ENCODE results near the gene PRRC2A.

The PRRC2A gene

GRCh38 chr6:31620586-31621319, at the start of gene PRRC2A:
Gene PRRC2A (plus strand): TSS chr6:31620715. CDS start chr6:31622790, 2,075 bp downstream.
- DNase-seq (ENCODE audit: low read depth, low spot score) = no peak

GRCh38 chr6:31572041-31572911, 48.2 kb upstream of the PRRC2A start, which contains the start of gene LTA:
Gene LTA (plus strand): TSS chr6:31572289. CDS start chr6:31572743, 454 bp downstream.
- H3K27ac ChIP-seq = no peak within 1 kb of the TSS
- no peak for DNase-seq (ENCODE audit: low read depth, low spot score)

More at GRCh38 chr6:31620586-31621319, at the start of gene PRRC2A:
- H3K27ac ChIP-seq = peak within 1 kb of the TSS; percentile 91

DNA sequence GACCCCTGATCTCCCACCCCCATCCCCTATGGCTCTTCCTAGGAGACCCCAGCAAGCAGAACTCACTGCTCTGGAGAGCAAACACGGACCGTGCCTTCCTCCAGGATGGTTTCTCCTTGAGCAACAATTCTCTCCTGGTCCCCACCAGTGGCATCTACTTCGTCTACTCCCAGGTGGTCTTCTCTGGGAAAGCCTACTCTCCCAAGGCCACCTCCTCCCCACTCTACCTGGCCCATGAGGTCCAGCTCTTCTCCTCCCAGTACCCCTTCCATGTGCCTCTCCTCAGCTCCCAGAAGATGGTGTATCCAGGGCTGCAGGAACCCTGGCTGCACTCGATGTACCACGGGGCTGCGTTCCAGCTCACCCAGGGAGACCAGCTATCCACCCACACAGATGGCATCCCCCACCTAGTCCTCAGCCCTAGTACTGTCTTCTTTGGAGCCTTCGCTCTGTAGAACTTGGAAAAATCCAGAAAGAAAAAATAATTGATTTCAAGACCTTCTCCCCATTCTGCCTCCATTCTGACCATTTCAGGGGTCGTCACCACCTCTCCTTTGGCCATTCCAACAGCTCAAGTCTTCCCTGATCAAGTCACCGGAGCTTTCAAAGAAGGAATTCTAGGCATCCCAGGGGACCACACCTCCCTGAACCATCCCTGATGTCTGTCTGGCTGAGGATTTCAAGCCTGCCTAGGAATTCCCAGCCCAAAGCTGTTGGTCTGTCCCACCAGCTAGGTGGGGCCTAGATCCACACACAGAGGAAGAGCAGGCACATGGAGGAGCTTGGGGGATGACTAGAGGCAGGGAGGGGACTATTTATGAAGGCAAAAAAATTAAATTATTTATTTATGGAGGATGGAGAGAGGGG, 47.0 kb upstream of the PRRC2A start:
- no peak for DNase-seq (ENCODE audit: low read depth, low spot score)
- H3K27ac ChIP-seq = no peak overlapping the region

- DNase-seq (ENCODE audit: low read depth, low spot score) = no peak
- no peak overlapping the region for H3K27ac ChIP-seq
Observed at GRCh38 chr6:31574106-31575061, 46.1 kb upstream of the PRRC2A start.

DNA sequence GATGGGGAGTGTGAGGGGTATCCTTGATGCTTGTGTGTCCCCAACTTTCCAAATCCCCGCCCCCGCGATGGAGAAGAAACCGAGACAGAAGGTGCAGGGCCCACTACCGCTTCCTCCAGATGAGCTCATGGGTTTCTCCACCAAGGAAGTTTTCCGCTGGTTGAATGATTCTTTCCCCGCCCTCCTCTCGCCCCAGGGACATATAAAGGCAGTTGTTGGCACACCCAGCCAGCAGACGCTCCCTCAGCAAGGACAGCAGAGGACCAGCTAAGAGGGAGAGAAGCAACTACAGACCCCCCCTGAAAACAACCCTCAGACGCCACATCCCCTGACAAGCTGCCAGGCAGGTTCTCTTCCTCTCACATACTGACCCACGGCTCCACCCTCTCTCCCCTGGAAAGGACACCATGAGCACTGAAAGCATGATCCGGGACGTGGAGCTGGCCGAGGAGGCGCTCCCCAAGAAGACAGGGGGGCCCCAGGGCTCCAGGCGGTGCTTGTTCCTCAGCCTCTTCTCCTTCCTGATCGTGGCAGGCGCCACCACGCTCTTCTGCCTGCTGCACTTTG, 45.1 kb upstream of the PRRC2A start, which contains the start of gene TNF:
Gene TNF, plus strand, starts transcription at position 231 of the 567 bp plus-strand sequence. Its CDS starts 177 bp downstream, at position 408.
- no peak for DNase-seq (ENCODE audit: low read depth, low spot score)
- no peak within 1 kb of the TSS for H3K27ac ChIP-seq

DNA sequence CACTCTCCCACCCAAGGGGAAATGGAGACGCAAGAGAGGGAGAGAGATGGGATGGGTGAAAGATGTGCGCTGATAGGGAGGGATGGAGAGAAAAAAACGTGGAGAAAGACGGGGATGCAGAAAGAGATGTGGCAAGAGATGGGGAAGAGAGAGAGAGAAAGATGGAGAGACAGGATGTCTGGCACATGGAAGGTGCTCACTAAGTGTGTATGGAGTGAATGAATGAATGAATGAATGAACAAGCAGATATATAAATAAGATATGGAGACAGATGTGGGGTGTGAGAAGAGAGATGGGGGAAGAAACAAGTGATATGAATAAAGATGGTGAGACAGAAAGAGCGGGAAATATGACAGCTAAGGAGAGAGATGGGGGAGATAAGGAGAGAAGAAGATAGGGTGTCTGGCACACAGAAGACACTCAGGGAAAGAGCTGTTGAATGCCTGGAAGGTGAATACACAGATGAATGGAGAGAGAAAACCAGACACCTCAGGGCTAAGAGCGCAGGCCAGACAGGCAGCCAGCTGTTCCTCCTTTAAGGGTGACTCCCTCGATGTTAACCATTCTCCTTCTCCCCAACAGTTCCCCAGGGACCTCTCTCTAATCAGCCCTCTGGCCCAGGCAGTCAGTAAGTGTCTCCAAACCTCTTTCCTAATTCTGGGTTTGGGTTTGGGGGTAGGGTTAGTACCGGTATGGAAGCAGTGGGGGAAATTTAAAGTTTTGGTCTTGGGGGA, 44.4 kb upstream of the PRRC2A start:
- no peak overlapping the region for H3K27ac ChIP-seq
- no peak for DNase-seq (ENCODE audit: low read depth, low spot score)

GRCh38 chr6:31576897-31577578, 43.5 kb upstream of the PRRC2A start:
- H3K27ac ChIP-seq = no peak overlapping the region
- no peak for DNase-seq (ENCODE audit: low read depth, low spot score)

DNA sequence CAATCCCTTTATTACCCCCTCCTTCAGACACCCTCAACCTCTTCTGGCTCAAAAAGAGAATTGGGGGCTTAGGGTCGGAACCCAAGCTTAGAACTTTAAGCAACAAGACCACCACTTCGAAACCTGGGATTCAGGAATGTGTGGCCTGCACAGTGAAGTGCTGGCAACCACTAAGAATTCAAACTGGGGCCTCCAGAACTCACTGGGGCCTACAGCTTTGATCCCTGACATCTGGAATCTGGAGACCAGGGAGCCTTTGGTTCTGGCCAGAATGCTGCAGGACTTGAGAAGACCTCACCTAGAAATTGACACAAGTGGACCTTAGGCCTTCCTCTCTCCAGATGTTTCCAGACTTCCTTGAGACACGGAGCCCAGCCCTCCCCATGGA, 42.9 kb upstream of the PRRC2A start:
- DNase-seq (ENCODE audit: low read depth, low spot score) = no peak
- H3K27ac ChIP-seq = no peak overlapping the region

DNA sequence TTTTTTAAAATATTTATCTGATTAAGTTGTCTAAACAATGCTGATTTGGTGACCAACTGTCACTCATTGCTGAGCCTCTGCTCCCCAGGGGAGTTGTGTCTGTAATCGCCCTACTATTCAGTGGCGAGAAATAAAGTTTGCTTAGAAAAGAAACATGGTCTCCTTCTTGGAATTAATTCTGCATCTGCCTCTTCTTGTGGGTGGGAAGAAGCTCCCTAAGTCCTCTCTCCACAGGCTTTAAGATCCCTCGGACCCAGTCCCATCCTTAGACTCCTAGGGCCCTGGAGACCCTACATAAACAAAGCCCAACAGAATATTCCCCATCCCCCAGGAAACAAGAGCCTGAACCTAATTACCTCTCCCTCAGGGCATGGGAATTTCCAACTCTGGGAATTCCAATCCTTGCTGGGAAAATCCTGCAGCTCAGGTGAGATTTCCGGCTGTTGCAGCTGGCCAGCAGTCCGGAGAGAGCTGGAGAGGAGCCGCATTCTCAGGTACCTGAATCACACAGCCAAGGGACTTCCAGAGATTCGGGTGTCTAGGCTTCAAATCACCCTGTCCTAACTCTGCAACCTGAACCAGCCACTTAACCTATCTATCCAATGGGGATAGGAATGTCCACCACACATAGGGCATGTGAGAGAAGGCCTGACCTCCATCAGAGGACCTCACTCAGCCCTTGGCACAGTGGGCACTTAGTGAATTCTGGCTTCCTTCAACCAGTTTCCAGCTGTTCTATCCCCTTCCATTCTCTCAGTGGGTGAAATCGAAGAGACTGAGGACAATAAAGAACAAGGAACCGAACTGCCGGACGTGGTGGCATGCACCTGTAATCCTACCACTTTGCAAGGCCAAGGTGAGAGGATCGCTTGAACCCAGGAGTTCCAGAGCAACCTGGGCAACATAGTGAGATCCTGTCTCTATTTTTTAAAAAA, 42.1 kb upstream of the PRRC2A start:
- no peak overlapping the region for H3K27ac ChIP-seq
- no peak for DNase-seq (ENCODE audit: low read depth, low spot score)

GRCh38 chr6:31579119-31579505, 41.4 kb upstream of the PRRC2A start:
- no peak overlapping the region for H3K27ac ChIP-seq
- no peak for DNase-seq (ENCODE audit: low read depth, low spot score)

GRCh38 chr6:31579546-31580437, 40.7 kb upstream of the PRRC2A start:
- no peak overlapping the region for H3K27ac ChIP-seq
- no peak for DNase-seq (ENCODE audit: low read depth, low spot score)

DNA sequence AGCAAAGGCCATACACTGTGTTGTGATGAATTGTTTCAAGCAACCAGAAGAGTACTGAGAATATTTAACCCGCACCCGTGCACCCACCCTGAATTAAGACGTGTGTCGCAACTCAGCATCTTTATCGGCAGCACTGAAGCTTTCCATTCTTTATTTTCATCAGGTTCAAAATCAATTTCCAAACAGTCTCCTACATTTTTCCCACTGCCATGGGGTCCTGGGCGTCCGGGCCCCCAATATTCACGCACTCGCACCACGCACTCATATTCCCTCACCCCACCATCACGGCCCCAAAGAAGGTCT, 40.1 kb upstream of the PRRC2A start:
- H3K27ac ChIP-seq = no peak overlapping the region
- DNase-seq (ENCODE audit: low read depth, low spot score) = no peak

- DNase-seq (ENCODE audit: low read depth, low spot score) = no peak
- no peak overlapping the region for H3K27ac ChIP-seq
Observed at GRCh38 chr6:31580807-31581433, 39.6 kb upstream of the PRRC2A start.

GRCh38 chr6:31581434-31582229, 38.9 kb upstream of the PRRC2A start:
- no peak overlapping the region for H3K27ac ChIP-seq
- DNase-seq (ENCODE audit: low read depth, low spot score) = no peak

DNA sequence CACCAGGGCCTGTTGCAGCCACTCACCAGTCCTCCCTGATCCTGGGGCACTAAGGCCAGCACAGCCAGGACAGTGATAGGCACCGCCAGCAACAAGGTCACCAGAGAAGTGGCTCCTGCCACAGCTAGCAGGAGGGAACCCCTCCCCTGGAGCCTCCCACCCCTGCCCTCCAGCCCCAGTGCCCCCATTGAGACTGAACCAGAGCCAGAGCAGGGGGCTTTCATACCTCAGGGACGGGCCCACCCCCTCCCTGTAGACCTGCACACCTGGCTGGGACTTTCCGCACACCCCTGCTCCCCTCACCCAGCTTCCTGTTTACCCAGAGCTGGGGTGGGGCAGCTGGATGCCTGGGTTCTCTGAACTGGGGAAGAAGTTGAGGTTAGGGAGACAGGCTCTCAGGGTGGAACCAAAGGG, 38.3 kb upstream of the PRRC2A start, which contains the start of gene LTB:
Gene LTB, minus strand, starts transcription at position 195 of the 414 bp plus-strand sequence. Its CDS starts 7 bp downstream, at position 188.
- no peak for DNase-seq (ENCODE audit: low read depth, low spot score)
- no peak within 1 kb of the TSS for H3K27ac ChIP-seq
